ENCODE results near the gene RACGAP1.

Gene RACGAP1

GRCh38 chr12:49967042-49967776 lies 58.1 kb downstream of the RACGAP1 start:
- DNase-seq = peak; percentile 91

- peak; percentile 33 for DNase-seq
These were observed 58.7 kb downstream of the RACGAP1 start for GRCh38 chr12:49966511-49967041.

GRCh38 chr12:49965836-49966235 lies 59.5 kb downstream of the RACGAP1 start:
- no peak for DNase-seq

GRCh38 chr12:49964849-49965624 lies 60.3 kb downstream of the RACGAP1 start:
- no peak for DNase-seq

GRCh38 chr12:49963976-49964815 lies 61.1 kb downstream of the RACGAP1 start:
- no peak for DNase-seq

- DNase-seq = no peak
These were observed 62.2 kb downstream of the RACGAP1 start for GRCh38 chr12:49962861-49963765.

GRCh38 chr12:49961993-49962764 lies 63.1 kb downstream of the RACGAP1 start:
- DNase-seq = no peak

GRCh38 chr12:49961111-49961922 lies 64.0 kb downstream of the RACGAP1 start, which contains the start of gene AQP5:
AQP5 (plus strand) TSS chr12:49961872; CDS start chr12:49962018, 146 bp downstream.
- no peak for DNase-seq

GRCh38 chr12:49960474-49961110 lies 64.7 kb downstream of the RACGAP1 start:
- no peak for DNase-seq

- no peak for DNase-seq
These were observed 65.4 kb downstream of the RACGAP1 start for GRCh38 chr12:49959685-49960473.

- DNase-seq = no peak
These were observed 67.7 kb downstream of the RACGAP1 start for GRCh38 chr12:49957570-49957967.

- DNase-seq = no peak
These were observed 68.4 kb downstream of the RACGAP1 start for GRCh38 chr12:49956663-49957569.

- no peak for DNase-seq
These were observed 69.2 kb downstream of the RACGAP1 start for GRCh38 chr12:49955899-49956662.

- no peak for DNase-seq
These were observed 70.1 kb downstream of the RACGAP1 start for GRCh38 chr12:49954863-49955830.
